Caco-2 (cell line): ENCODE measurements around the gene SMIM10. TPM values are rescaled to one million over a fixed set of nuclear protein-coding genes. Genes with fewer than 3 reads are reported as not detected.
"Not testable (repeated sequence)": the region's sequence is repeated elsewhere in the genome, so short reads cannot be mapped to it uniquely, and the experiment has no call there.

Experiments
- BruUV-seq: library from RNA; stranded (reverse); fragments of 400-500 nt; replicated peaks from 2 replicates; lab custom pipeline; 2021; lab: Mats Ljungman, UMichigan
- CTCF ChIA-PET: fragments of 300-600 bp; sonication (Branson Sonifier 250); formaldehyde crosslinking; loops from one replicate; lab custom pipeline; 2022; ENCODE audit warnings: antibody characterized with exemption; lab: Charles Lee
- POLR2A ChIA-PET: fragments of 300-600 bp; sonication (Branson Sonifier 250); formaldehyde crosslinking; loops from one replicate; lab custom pipeline; 2022; ENCODE audit warnings: antibody characterized with exemption; lab: Charles Lee
- DNase-seq, 2 experiments: peaks; one replicate each; pipeline versions ENCODE4 v3.0.0 to v3.0.0-alpha.2; 2020 to 2022
- H3K27me3 ChIP-seq: replicated peaks from 2 replicates; pipeline ENCODE4 v1.6.0; 2011; ENCODE audit warnings: low read length; ENCODE audit not compliant: control insufficient read depth, insufficient read depth
- H3K36me3 ChIP-seq: 2 replicates; pipeline ENCODE4 v1.5.1; 2011; ENCODE audit warnings: low read length; ENCODE audit not compliant: control insufficient read depth, insufficient read depth
- H3K4me1 ChIP-seq: fragments of 250-450 bp; sonication (Bioruptor Pico); 2 replicates; pipeline ENCODE4 v1.5.1; 2020; ENCODE audit warnings: mild to moderate bottlenecking
- H3K4me3 ChIP-seq: 2 replicates; pipeline ENCODE4 v1.5.1; 2011; ENCODE audit warnings: low read depth, mild to moderate bottlenecking, control low read depth, low read length
- H3K9me3 ChIP-seq: fragments of 250-450 bp; sonication (Bioruptor Pico); 2 replicates; pipeline ENCODE4 v1.5.1; 2020; ENCODE audit warnings: mild to moderate bottlenecking, moderate library complexity
- H3K27ac Mint-ChIP-seq: one replicate; pipeline ENCODE4 v1.8.0; 2022; ENCODE audit warnings: mixed read lengths; ENCODE audit not compliant: unreplicated experiment
- H3K27me3 Mint-ChIP-seq: one replicate; pipeline ENCODE4 v1.8.0; 2022; ENCODE audit warnings: mixed read lengths; ENCODE audit not compliant: insufficient read depth, unreplicated experiment
- H3K36me3 Mint-ChIP-seq: one replicate; pipeline ENCODE4 v1.8.0; 2022; ENCODE audit warnings: mild to moderate bottlenecking, mixed read lengths; ENCODE audit not compliant: insufficient read depth, unreplicated experiment
- H3K4me1 Mint-ChIP-seq: one replicate; pipeline ENCODE4 v1.8.0; 2022; ENCODE audit warnings: low read depth, mixed read lengths; ENCODE audit not compliant: unreplicated experiment
- H3K4me3 Mint-ChIP-seq: one replicate; pipeline ENCODE4 v1.8.0; 2022; ENCODE audit warnings: mild to moderate bottlenecking, moderate library complexity, mixed read lengths; ENCODE audit not compliant: unreplicated experiment
- H3K9me3 Mint-ChIP-seq: one replicate; pipeline ENCODE4 v1.8.0; 2022; ENCODE audit warnings: mixed read lengths; ENCODE audit not compliant: unreplicated experiment
- intact Hi-C: fragments of 100-400 bp; cut with micrococcal nuclease; formaldehyde crosslinking; loops from one replicate; pipeline ENCODE4 v1.10.0; 2022; ENCODE audit not compliant: unreplicated experiment
- total RNA-seq: library from RNA; stranded (reverse); gene quantifications from 2 replicates; pipeline ENCODE4 v1.2.3, GENCODE V29; 2022
- TF ChIP-seq, protein P1 (sequence below), 2 experiments: fragments of 200-600 bp in 1 of 2; IDR thresholded peaks; 1 replicate in 1 of 2; 2 replicates in 1 of 2; pipeline versions ENCODE4 v1.5.1 to v1.8.0; 2011 to 2022; ENCODE audit warnings: antibody characterized with exemption in 1 of 2, control low read depth in 1 of 2, inconsistent platforms in 1 of 2, low read depth in 1 of 2, low read length in 1 of 2, mild to moderate bottlenecking in 1 of 2, moderate library complexity in 1 of 2; ENCODE audit not compliant: insufficient read depth in 1 of 2, severe bottlenecking in 1 of 2, unreplicated experiment in 1 of 2

Gene SMIM10
- total RNA-seq, 1 experiment from 2014 or later: 7.9 TPM

- intact Hi-C loops: no loop called here
- Mint-ChIP-seq H3K9me3 (no peaks in the 10 kb centered on the region), H3K27me3 (no peaks in the 10 kb centered on the region), H3K4me1 (peaks cover 6% of the 10 kb centered on the region), H3K4me3 (no peak overlapping the region), H3K27ac (no peak overlapping the region), H3K36me3 (peaks cover 10% of the 10 kb centered on the region)
- H3K27me3 ChIP-seq: no peaks in the 10 kb centered on the region
- no peak overlapping the region for H3K4me3 ChIP-seq
- no peak for DNase-seq
- H3K9me3 ChIP-seq: no peaks in the 10 kb centered on the region
- H3K36me3 ChIP-seq: no peaks in the 10 kb centered on the region
- TF ChIP-seq, protein P1, sequence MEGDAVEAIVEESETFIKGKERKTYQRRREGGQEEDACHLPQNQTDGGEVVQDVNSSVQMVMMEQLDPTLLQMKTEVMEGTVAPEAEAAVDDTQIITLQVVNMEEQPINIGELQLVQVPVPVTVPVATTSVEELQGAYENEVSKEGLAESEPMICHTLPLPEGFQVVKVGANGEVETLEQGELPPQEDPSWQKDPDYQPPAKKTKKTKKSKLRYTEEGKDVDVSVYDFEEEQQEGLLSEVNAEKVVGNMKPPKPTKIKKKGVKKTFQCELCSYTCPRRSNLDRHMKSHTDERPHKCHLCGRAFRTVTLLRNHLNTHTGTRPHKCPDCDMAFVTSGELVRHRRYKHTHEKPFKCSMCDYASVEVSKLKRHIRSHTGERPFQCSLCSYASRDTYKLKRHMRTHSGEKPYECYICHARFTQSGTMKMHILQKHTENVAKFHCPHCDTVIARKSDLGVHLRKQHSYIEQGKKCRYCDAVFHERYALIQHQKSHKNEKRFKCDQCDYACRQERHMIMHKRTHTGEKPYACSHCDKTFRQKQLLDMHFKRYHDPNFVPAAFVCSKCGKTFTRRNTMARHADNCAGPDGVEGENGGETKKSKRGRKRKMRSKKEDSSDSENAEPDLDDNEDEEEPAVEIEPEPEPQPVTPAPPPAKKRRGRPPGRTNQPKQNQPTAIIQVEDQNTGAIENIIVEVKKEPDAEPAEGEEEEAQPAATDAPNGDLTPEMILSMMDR (IDR thresholded peaks at IDR 0.05; ENCODE audit: insufficient read depth in 1 of 2, low read depth in 1 of 2, low read length in 1 of 2, severe bottlenecking in 1 of 2, unreplicated experiment in 1 of 2): no peak
- ChIA-PET POLR2A (no interaction called here), CTCF (no interaction called here)
- peaks cover 11% of the 10 kb centered on the region for H3K4me1 ChIP-seq
- no TSS peak for BruUV-seq
Observed at GRCh38 chrX:135024526-135024925, 33.7 kb downstream of the SMIM10 start.

GRCh38 chrX:135030207-135030963, 39.6 kb downstream of the SMIM10 start:
- Histone ChIP-seq H3K4me1 (peaks cover 15% of the 10 kb centered on the region), H3K4me3 (peak overlapping the region; percentile 9)
- POLR2A ChIA-PET, H3K36me3 ChIP-seq, H3K27me3 ChIP-seq, H3K27me3 Mint-ChIP-seq, H3K9me3 Mint-ChIP-seq, BruUV-seq, H3K9me3 ChIP-seq, CTCF ChIA-PET, H3K4me1 Mint-ChIP-seq: not testable (repeated sequence)
- Mint-ChIP-seq H3K4me3 (peak overlapping the region; percentile 67), H3K36me3 (peaks cover 24% of the 10 kb centered on the region), H3K27ac (peak overlapping the region; percentile 53)
- DNase-seq: peak; percentile 51 to 67
- intact Hi-C loops: loop anchor here (1.0 kb wide), 1 partner anchor 8 kb away; the partner anchor contains the start of gene RTL8B

DNA sequence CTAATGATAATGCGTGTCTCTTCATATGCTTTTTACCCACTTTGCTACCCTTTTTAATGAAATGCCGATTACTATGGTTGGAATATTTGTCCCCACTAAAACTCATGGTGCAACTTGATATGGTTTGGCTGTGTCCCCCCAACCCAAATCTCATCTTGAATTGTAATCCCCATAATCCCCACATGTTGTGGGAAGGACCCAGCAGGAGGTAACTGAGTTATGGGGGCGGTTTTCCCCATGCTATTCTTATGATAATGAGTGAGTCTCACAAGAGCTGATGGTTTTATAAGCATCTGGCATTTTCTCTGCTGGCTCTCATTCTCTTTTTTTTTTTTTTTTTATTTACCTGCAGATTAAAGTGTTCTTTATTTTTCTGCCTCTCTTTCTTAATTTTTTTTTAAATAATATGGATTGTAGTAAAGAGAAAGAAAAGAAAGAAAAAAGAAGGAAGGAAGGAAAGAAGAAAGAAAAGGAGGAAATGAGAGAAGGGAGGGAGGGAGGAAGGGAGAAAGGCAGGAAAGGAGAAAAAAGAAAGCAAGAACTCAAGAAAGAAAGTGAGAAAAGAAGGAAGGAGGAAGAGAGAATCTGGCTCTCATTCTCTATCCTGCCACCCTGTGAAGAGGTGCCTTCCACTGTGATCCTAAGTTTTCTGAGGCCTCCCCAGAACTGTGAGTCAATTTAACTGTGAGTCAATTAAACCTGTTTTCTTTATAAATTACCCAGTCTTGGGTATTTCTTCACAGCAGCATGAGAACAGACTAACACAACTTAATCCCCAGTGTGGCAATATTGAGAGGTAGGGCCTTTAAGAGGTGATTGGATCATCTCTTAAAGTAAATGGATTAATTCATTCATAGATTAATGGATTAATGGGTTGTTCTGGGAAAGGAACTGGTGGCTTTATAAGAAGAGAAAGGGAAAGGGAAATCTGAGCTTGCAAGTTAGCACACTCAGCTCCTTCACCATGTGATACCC, 50.6 kb downstream of the SMIM10 start:
- H3K27me3 Mint-ChIP-seq, H3K4me3 Mint-ChIP-seq, H3K4me1 Mint-ChIP-seq, BruUV-seq, DNase-seq, CTCF ChIA-PET, POLR2A ChIA-PET, H3K36me3 Mint-ChIP-seq, intact Hi-C loops, H3K4me3 ChIP-seq, H3K36me3 ChIP-seq, H3K27ac Mint-ChIP-seq, H3K4me1 ChIP-seq, H3K27me3 ChIP-seq, H3K9me3 ChIP-seq, H3K9me3 Mint-ChIP-seq: not testable (repeated sequence)

Other genes starting within 250 kb of the SMIM10 start
- gene PABIR2, start 193.8 kb upstream of the SMIM10 start, total RNA-seq: 37.6 and 41.0 TPM in 2 replicates
- 37.3 and 40.9 TPM in 2 replicates for gene MOSPD1, start 75.7 kb upstream of the SMIM10 start, total RNA-seq
- gene RTL8B, start 31.6 kb downstream of the SMIM10 start, total RNA-seq: 15.5 and 16.1 TPM in 2 replicates
- 61.5 and 64.6 TPM in 2 replicates for gene RTL8C, start 41.4 kb downstream of the SMIM10 start, total RNA-seq
- 52.3 and 55.2 TPM in 2 replicates for gene RTL8A, start 61.1 kb downstream of the SMIM10 start, total RNA-seq
- gene SMIM10L2B, start 107.7 kb downstream of the SMIM10 start, total RNA-seq: 0.42 and 0.79 TPM in 2 replicates
- gene ETDB, start 129.5 kb downstream of the SMIM10 start, total RNA-seq: not detected in 2 replicates
- gene CT55, start 180.4 kb downstream of the SMIM10 start, total RNA-seq: not detected in 2 replicates